ENCODE measurements around the gene ALDH4A1. TPM values are rescaled to one million over a fixed set of nuclear protein-coding genes. Genes with fewer than 3 reads are reported as not detected.
A peak's percentile ranks its signal among the peaks of the same experiment; 100 is the strongest.
"Not testable (repeated sequence)": the region's sequence is repeated elsewhere in the genome, so short reads cannot be mapped to it uniquely, and the experiment has no call there.

The ALDH4A1 gene
- polyA plus RNA-seq, 10 donors = 10.1 to 15.0 (median 12.5) TPM

- DNase-seq = no peak
These were observed 23.1 kb downstream of the ALDH4A1 start for GRCh38 chr1:18879215-18879790.

GRCh38 chr1:18878538-18879214 is 23.7 kb downstream of the ALDH4A1 start:
- no peak for DNase-seq

- no peak for DNase-seq
These were observed 25.1 kb downstream of the ALDH4A1 start for GRCh38 chr1:18877282-18877681.

GRCh38 chr1:18876210-18876609 is 26.1 kb downstream of the ALDH4A1 start:
- DNase-seq = no peak

GRCh38 chr1:18875796-18876128 is 26.6 kb downstream of the ALDH4A1 start:
- no peak for DNase-seq

GRCh38 chr1:18875107-18875795 is 27.1 kb downstream of the ALDH4A1 start:
- peak; percentile 73 to 92 (median 83) for DNase-seq

- peak in 1 of 3 donors; percentile 40 for DNase-seq
These were observed 27.8 kb downstream of the ALDH4A1 start for GRCh38 chr1:18874600-18874999.

- no peak for DNase-seq
These were observed 28.3 kb downstream of the ALDH4A1 start for GRCh38 chr1:18874036-18874435.

GRCh38 chr1:18872071-18872611 is 30.2 kb downstream of the ALDH4A1 start:
- no peak for DNase-seq

- no peak for DNase-seq
These were observed 30.8 kb downstream of the ALDH4A1 start for GRCh38 chr1:18871401-18872070.

GRCh38 chr1:18870957-18871356 is 31.4 kb downstream of the ALDH4A1 start:
- DNase-seq = no peak

- not testable (repeated sequence) for DNase-seq
These were observed 31.8 kb downstream of the ALDH4A1 start for GRCh38 chr1:18870595-18870865.

- no peak for DNase-seq
These were observed 32.3 kb downstream of the ALDH4A1 start for GRCh38 chr1:18869847-18870594.

- no peak for DNase-seq
These were observed 33.4 kb downstream of the ALDH4A1 start for GRCh38 chr1:18868801-18869424.

GRCh38 chr1:18868354-18868753 is 34.0 kb downstream of the ALDH4A1 start:
- DNase-seq = no peak

GRCh38 chr1:18866846-18867245 is 35.5 kb downstream of the ALDH4A1 start:
- no peak for DNase-seq

- DNase-seq = no peak
These were observed 36.0 kb downstream of the ALDH4A1 start for GRCh38 chr1:18866314-18866713.

GRCh38 chr1:18865176-18865575 is 37.2 kb downstream of the ALDH4A1 start:
- DNase-seq = no peak

GRCh38 chr1:18861590-18861989 is 40.8 kb downstream of the ALDH4A1 start:
- DNase-seq = no peak

GRCh38 chr1:18861082-18861481 is 41.3 kb downstream of the ALDH4A1 start:
- no peak for DNase-seq

GRCh38 chr1:18859560-18859959 is 42.8 kb downstream of the ALDH4A1 start, which contains the start of gene TAS1R2:
Gene TAS1R2, minus strand, starts transcription at chr1:18859660. Its CDS starts 0 bp downstream, at chr1:18859660.
- no peak for DNase-seq

All from muscle of back (tissue), 11 donors.